Upper lobe of left lung (tissue), 6 donors: ENCODE results near the gene ENG. TPM values are rescaled to one million over a fixed set of nuclear protein-coding genes. Genes with fewer than 3 reads are reported as not detected.

Experiments
- ATAC-seq, 2 donors: fragments of 200-7000 bp; cut with Tn5 transposase; one replicate each; pipeline ENCODE4 v1.9.1; 2022; ENCODE audit warnings: mild to moderate bottlenecking in 2 of 2, moderate library complexity in 2 of 2; ENCODE audit not compliant: low FRiP score in 2 of 2
- DNase-seq, 2 donors: peaks; one replicate each; pipeline ENCODE4 v3.0.0-alpha.2; 2019 to 2020
- H3K27ac ChIP-seq, 4 donors: fragments of 200-600 bp; sonication (generic); one replicate each; pipeline ENCODE4 v1.5.1; 2016 to 2019
- H3K27me3 ChIP-seq, 4 donors: fragments of 200-600 bp; sonication (generic); one replicate each; pipeline ENCODE4 v1.5.1; 2017 to 2019
- H3K36me3 ChIP-seq, 4 donors: fragments of 200-600 bp; sonication (generic); one replicate each; pipeline ENCODE4 v1.5.1; 2016 to 2019
- H3K4me1 ChIP-seq, 4 donors: fragments of 200-600 bp; sonication (generic); one replicate each; pipeline ENCODE4 v1.5.1; 2018 to 2019
- H3K4me3 ChIP-seq, 4 donors: fragments of 200-600 bp; sonication (generic); one replicate each; pipeline ENCODE4 v1.5.1; 2017 to 2019; ENCODE audit warnings: mild to moderate bottlenecking in 2 of 4, moderate library complexity in 1 of 4
- H3K9me3 ChIP-seq, 4 donors: fragments of 200-600 bp; sonication (generic); one replicate each; pipeline ENCODE4 v1.5.1; 2018 to 2019
- CTCF ChIP-seq, 6 experiments: fragments of 450-650 bp in 4 of 6; fragments of 200-600 bp in 2 of 6; sonication (generic) in 2 of 6; IDR thresholded peaks; one replicate each; pipeline ENCODE4 v1.5.1; 2016 to 2019; ENCODE audit warnings: antibody characterized with exemption in 6 of 6
- EP300 ChIP-seq, 4 donors: sonication (generic); formaldehyde crosslinking; IDR thresholded peaks; one replicate each; pipeline ENCODE4 v1.5.1; 2017; ENCODE audit warnings: antibody characterized with exemption in 4 of 4, control low read depth in 2 of 4
- POLR2A ChIP-seq, 4 donors: fragments of 450-650 bp; IDR thresholded peaks; one replicate each; pipeline ENCODE4 v1.5.1; 2016 to 2017; ENCODE audit warnings: antibody characterized with exemption in 4 of 4, mild to moderate bottlenecking in 2 of 4
- POLR2AphosphoS5 ChIP-seq, 2 donors: sonication (generic); formaldehyde crosslinking; IDR thresholded peaks; one replicate each; pipeline ENCODE4 v1.5.1; 2017; ENCODE audit warnings: antibody characterized with exemption in 2 of 2
- WGBS, 2 donors: methylation state at CpG; one replicate each; pipeline ENCODE4 v1.1.5; 2017 to 2018; 5-methylcytosine and 5-hydroxymethylcytosine counted together
- total RNA-seq, 6 donors: library from RNA; depleted of rRNA in 4 of 6; stranded (reverse); fragments of >200 nt in 4 of 6; gene quantifications; one replicate each; pipeline versions ENCODE4 v1.1.0 to v1.2.1, GENCODE V29; 2016 to 2021
- donor health status: DM: no; HTN: no; CAD: no; lungs with moderate emphysema.
- donor health status: DM: no; HTN: yes; CAD: no; lungs with severe emphysema.

Gene ENG
- total RNA-seq, 6 donors from 2014 or later, result 45.7 to 378 (median 178) TPM

DNA sequence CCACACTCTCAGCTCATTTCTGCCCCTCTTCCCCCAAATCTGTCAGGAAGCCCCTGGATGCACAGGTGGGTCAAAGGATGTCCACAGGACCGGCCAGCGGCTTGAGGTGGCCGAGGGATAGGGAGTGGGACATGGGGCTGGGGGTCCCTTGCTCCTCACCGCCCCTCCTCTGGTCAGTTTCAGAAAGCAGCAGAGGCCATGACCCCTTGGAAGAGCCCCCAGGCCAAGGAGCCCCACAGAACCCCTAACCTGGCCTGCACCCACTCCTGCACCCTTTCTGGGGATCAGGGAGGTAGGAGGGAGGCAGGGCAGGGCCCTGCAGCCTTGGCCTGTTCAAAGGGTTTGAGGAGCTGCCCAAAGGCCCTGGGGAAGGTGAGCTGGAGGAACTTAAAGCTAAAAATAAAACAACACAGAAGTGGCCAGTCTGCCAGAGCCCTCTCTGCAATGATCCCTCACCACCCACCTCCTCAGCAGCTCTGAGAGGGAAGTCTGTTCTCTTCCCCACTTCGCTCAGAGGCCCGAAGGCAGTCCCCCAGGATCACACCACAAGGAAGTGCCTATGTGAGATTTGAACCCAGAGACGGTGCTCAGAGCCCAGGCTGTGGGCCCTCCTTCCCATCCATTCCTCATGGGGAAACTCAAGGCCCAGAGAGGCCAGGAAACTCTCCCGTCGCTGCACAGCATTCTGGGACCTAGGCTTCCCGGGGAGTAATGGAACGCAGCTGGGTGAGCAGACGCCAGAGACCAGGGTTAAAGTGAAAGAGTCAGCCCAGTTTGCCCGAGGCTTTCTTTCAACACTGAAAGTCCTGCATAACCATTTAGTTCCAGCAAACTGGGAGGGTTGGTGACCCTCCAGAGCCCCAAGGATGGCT is 910 bp downstream of the ENG start:
- DNase-seq (no peak), ATAC-seq (peak in 1 of 2 donors; percentile 48)
- Histone ChIP-seq H3K4me1 (peaks cover 37 to 58% (median 44%) of the 10 kb centered on the region in 4 donors), H3K4me3 (peak overlapping the region; percentile 24 to 78 (median 71)), H3K9me3 (peaks cover 0 to 15% (median 3%) of the 10 kb centered on the region in 4 donors), H3K27ac (peak overlapping the region; percentile 88 to 91 (median 90)), H3K36me3 (peaks cover 0 to 34% (median 4%) of the 10 kb centered on the region in 4 donors), H3K27me3 (no peaks in the 10 kb centered on the region)
- WGBS, 2 donors, result 43 to 44% methylated on average over 7 to 13 of the region's 13 CpGs
- no peak for TF ChIP-seq EP300 (IDR thresholded peaks at IDR 0.05)
- peak in 1 of 4 donors; percentile 13 for TF ChIP-seq POLR2A (IDR thresholded peaks at IDR 0.05)

DNA sequence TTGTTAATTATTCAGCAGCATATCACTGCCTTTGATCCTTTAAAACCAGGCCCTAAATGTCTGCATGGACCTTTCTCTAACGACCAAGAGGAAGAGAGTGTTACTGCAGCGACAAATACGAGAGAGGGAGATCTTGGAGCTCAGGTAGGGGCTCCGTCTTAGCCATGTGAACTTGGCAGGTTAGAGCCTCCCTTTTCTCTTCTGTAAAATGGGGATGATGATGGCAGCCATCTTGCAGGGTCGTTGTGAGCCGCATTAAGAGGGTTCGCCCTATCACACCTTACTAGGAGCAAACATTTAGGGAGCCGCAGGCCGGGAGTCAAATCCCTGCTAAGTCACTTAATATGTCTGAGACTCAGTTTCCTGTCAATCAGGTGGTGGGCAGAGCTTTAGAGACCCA is 1.6 kb downstream of the ENG start:
- no peak for TF ChIP-seq EP300 (IDR thresholded peaks at IDR 0.05)
- no peak for TF ChIP-seq POLR2AphosphoS5 (IDR thresholded peaks at IDR 0.05)
- TF ChIP-seq CTCF (IDR thresholded peaks at IDR 0.05), result no peak
- TF ChIP-seq POLR2A (IDR thresholded peaks at IDR 0.05), result no peak
- peak overlapping the region; percentile 88 to 91 (median 90) for H3K27ac ChIP-seq
- H3K4me1 ChIP-seq, result peaks cover 34 to 53% (median 39%) of the 10 kb centered on the region in 4 donors
- H3K27me3 ChIP-seq, result no peaks in the 10 kb centered on the region
- peaks cover 0 to 36% (median 4%) of the 10 kb centered on the region in 4 donors for H3K36me3 ChIP-seq
- H3K4me3 ChIP-seq, result peak overlapping the region; percentile 24 to 78 (median 71)
- DNase-seq, result no peak
- no peak for ATAC-seq
- WGBS, 2 donors, result 58 to 62% methylated on average over 9 of the region's 9 CpGs
- peaks cover 0 to 15% (median 3%) of the 10 kb centered on the region in 4 donors for H3K9me3 ChIP-seq

- Histone ChIP-seq H3K4me1 (peaks cover 33 to 52% (median 41%) of the 10 kb centered on the region in 4 donors), H3K9me3 (peaks cover 0 to 15% (median 3%) of the 10 kb centered on the region in 4 donors), H3K4me3 (peak overlapping the region; percentile 20 to 78 (median 71)), H3K27me3 (no peaks in the 10 kb centered on the region), H3K27ac (peak overlapping the region; percentile 84 to 91 (median 90)), H3K36me3 (peaks cover 0 to 38% (median 4%) of the 10 kb centered on the region in 4 donors)
- DNase-seq (peak in 1 of 2 donors; percentile 31), ATAC-seq (no peak)
- 74% methylated on average over 13 to 17 of the region's 17 CpGs for WGBS, 2 donors
- TF ChIP-seq POLR2AphosphoS5 (IDR thresholded peaks at IDR 0.05), result no peak
- TF ChIP-seq POLR2A (IDR thresholded peaks at IDR 0.05), result no peak
- no peak for TF ChIP-seq EP300 (IDR thresholded peaks at IDR 0.05)
- TF ChIP-seq CTCF (IDR thresholded peaks at IDR 0.05), result no peak
Measured at GRCh38 chr9:127850286-127850830, 4.1 kb downstream of the ENG start.

GRCh38 chr9:127848756-127849504 is 5.5 kb downstream of the ENG start:
- peaks cover 0 to 15% (median 3%) of the 10 kb centered on the region in 4 donors for H3K9me3 ChIP-seq
- no peak for ATAC-seq
- no peaks in the 10 kb centered on the region for H3K27me3 ChIP-seq
- DNase-seq, result no peak
- peaks cover 0 to 38% (median 4%) of the 10 kb centered on the region in 4 donors for H3K36me3 ChIP-seq
- peak overlapping the region in 3 of 4 donors; percentile 66 to 78 (median 76) for H3K4me3 ChIP-seq
- 88 to 92% methylated on average over 9 of the region's 10 CpGs for WGBS, 2 donors
- H3K27ac ChIP-seq, result peak overlapping the region; percentile 84 to 91 (median 90)
- TF ChIP-seq POLR2A (IDR thresholded peaks at IDR 0.05), result no peak
- TF ChIP-seq EP300 (IDR thresholded peaks at IDR 0.05), result peak in 1 of 4 donors; percentile 5
- peaks cover 37 to 56% (median 42%) of the 10 kb centered on the region in 4 donors for H3K4me1 ChIP-seq

GRCh38 chr9:127847833-127848755 is 6.4 kb downstream of the ENG start:
- H3K27me3 ChIP-seq, result no peaks in the 10 kb centered on the region
- TF ChIP-seq EP300 (IDR thresholded peaks at IDR 0.05), result no peak
- no peak for TF ChIP-seq CTCF (IDR thresholded peaks at IDR 0.05)
- TF ChIP-seq POLR2AphosphoS5 (IDR thresholded peaks at IDR 0.05), result no peak
- TF ChIP-seq POLR2A (IDR thresholded peaks at IDR 0.05), result no peak
- WGBS, 2 donors, result 63 to 77% methylated on average over 11 to 12 of the region's 12 CpGs
- DNase-seq, result peak in 1 of 2 donors; percentile 43
- H3K9me3 ChIP-seq, result peaks cover 0 to 15% (median 3%) of the 10 kb centered on the region in 4 donors
- H3K36me3 ChIP-seq, result peaks cover 0 to 37% (median 5%) of the 10 kb centered on the region in 4 donors
- ATAC-seq, result no peak
- H3K4me1 ChIP-seq, result peaks cover 37 to 50% (median 43%) of the 10 kb centered on the region in 4 donors
- H3K27ac ChIP-seq, result peak overlapping the region; percentile 84 to 91 (median 88)
- peak overlapping the region in 2 of 4 donors; percentile 3 to 27 for H3K4me3 ChIP-seq
